ENCODE measurements around the gene RACK1. TPM values are rescaled to one million over a fixed set of nuclear protein-coding genes. Genes with fewer than 3 reads are reported as not detected.

RACK1 gene
- total RNA-seq, 1 donor from 2014 or later, result 4,909 TPM

- peaks cover 7% of the 10 kb centered on the region for H3K27me3 ChIP-seq (ENCODE audit: control insufficient read depth, insufficient read depth, low read length)
- no peak for TF ChIP-seq CTCF (IDR thresholded peaks at IDR 0.05; ENCODE audit: insufficient read depth, low read length, poor library complexity, severe bottlenecking)
- H3K36me3 ChIP-seq (ENCODE audit: control insufficient read depth, insufficient read depth, low read length), result no peaks in the 10 kb centered on the region
- DNase-seq (ENCODE audit: low read depth), result no peak
- no peak overlapping the region for H3K4me3 ChIP-seq (ENCODE audit: low read depth, low read length)
Observed at GRCh38 chr5:181203093-181203711, 40.5 kb downstream of the RACK1 start.

- no peak for DNase-seq (ENCODE audit: low read depth)
- Histone ChIP-seq H3K36me3 (ENCODE audit: control insufficient read depth, insufficient read depth, low read length) (no peaks in the 10 kb centered on the region), H3K4me3 (ENCODE audit: low read depth, low read length) (no peak overlapping the region), H3K27me3 (ENCODE audit: control insufficient read depth, insufficient read depth, low read length) (peaks cover 7% of the 10 kb centered on the region)
- TF ChIP-seq CTCF (IDR thresholded peaks at IDR 0.05; ENCODE audit: insufficient read depth, low read length, poor library complexity, severe bottlenecking), result no peak
Observed at GRCh38 chr5:181200816-181201215, 42.9 kb downstream of the RACK1 start.

GRCh38 chr5:181199881-181200638 lies 43.6 kb downstream of the RACK1 start:
- no peak for DNase-seq (ENCODE audit: low read depth)
- Histone ChIP-seq H3K27me3 (ENCODE audit: control insufficient read depth, insufficient read depth, low read length) (peaks cover 7% of the 10 kb centered on the region), H3K4me3 (ENCODE audit: low read depth, low read length) (no peak overlapping the region), H3K36me3 (ENCODE audit: control insufficient read depth, insufficient read depth, low read length) (no peaks in the 10 kb centered on the region)
- no peak for TF ChIP-seq CTCF (IDR thresholded peaks at IDR 0.05; ENCODE audit: insufficient read depth, low read length, poor library complexity, severe bottlenecking)

- DNase-seq (ENCODE audit: low read depth), result no peak
- Histone ChIP-seq H3K4me3 (ENCODE audit: low read depth, low read length) (no peak overlapping the region), H3K27me3 (ENCODE audit: control insufficient read depth, insufficient read depth, low read length) (peaks cover 6% of the 10 kb centered on the region), H3K36me3 (ENCODE audit: control insufficient read depth, insufficient read depth, low read length) (no peaks in the 10 kb centered on the region)
- TF ChIP-seq CTCF (IDR thresholded peaks at IDR 0.05; ENCODE audit: insufficient read depth, low read length, poor library complexity, severe bottlenecking), result no peak
Observed at GRCh38 chr5:181198905-181199519, 44.7 kb downstream of the RACK1 start.

- Histone ChIP-seq H3K36me3 (ENCODE audit: control insufficient read depth, insufficient read depth, low read length) (no peaks in the 10 kb centered on the region), H3K27me3 (ENCODE audit: control insufficient read depth, insufficient read depth, low read length) (no peaks in the 10 kb centered on the region), H3K4me3 (ENCODE audit: low read depth, low read length) (no peak overlapping the region)
- no peak for DNase-seq (ENCODE audit: low read depth)
- TF ChIP-seq CTCF (IDR thresholded peaks at IDR 0.05; ENCODE audit: insufficient read depth, low read length, poor library complexity, severe bottlenecking), result no peak
Observed at GRCh38 chr5:181198106-181198685, 45.5 kb downstream of the RACK1 start.

Data from kidney epithelial cell (primary cell).